Activated CD4-positive, alpha-beta T cell treated with anti-CD3 and anti-CD28 coated beads for 4 hours (primary cell): ENCODE data around the gene IFNA8.
"Not testable (repeated sequence)": the region's sequence is repeated elsewhere in the genome, so short reads cannot be mapped to it uniquely, and the experiment has no call there.

Experiments
- DNase-seq, 2 donors: peaks; one replicate each; pipeline ENCODE4 v3.0.0-alpha.2; 2020

The IFNA8 gene

GRCh38 chr9:21408817-21409216, at the start of gene IFNA8:
TSS of gene IFNA8 (plus strand) at chr9:21409117. CDS start at chr9:21409177, 60 bp downstream.
- DNase-seq: no peak

GRCh38 chr9:21362287-21362686, 46.6 kb upstream of the IFNA8 start:
- DNase-seq: no peak

GRCh38 chr9:21367169-21367568, 41.7 kb upstream of the IFNA8 start:
- DNase-seq: not testable (repeated sequence)

GRCh38 chr9:21367957-21368356, 41.0 kb upstream of the IFNA8 start, which contains the start of gene IFNA13:
TSS of gene IFNA13 (minus strand) at chr9:21368057. CDS start at chr9:21368010, 47 bp downstream.
- DNase-seq: no peak

- DNase-seq: not testable (repeated sequence)
Observed at GRCh38 chr9:21371467-21371866, 37.5 kb upstream of the IFNA8 start.

GRCh38 chr9:21381448-21382339, 27.2 kb upstream of the IFNA8 start:
- no peak for DNase-seq

GRCh38 chr9:21383627-21384026, 25.3 kb upstream of the IFNA8 start:
- DNase-seq: no peak

- DNase-seq: no peak
Observed at GRCh38 chr9:21385131-21385670, 23.7 kb upstream of the IFNA8 start, which contains the start of gene IFNA2. TSS of gene IFNA2 (minus strand) at chr9:21385398. CDS start at chr9:21385329, 69 bp downstream.

- DNase-seq: no peak
Observed at GRCh38 chr9:21392270-21392669, 16.6 kb upstream of the IFNA8 start.

- DNase-seq: peak; percentile 55 to 61
Observed at GRCh38 chr9:21395778-21396717, 12.9 kb upstream of the IFNA8 start.

GRCh38 chr9:21398955-21399489, 9.9 kb upstream of the IFNA8 start:
- DNase-seq: no peak

GRCh38 chr9:21399956-21400355, 9.0 kb upstream of the IFNA8 start:
- no peak for DNase-seq

GRCh38 chr9:21402386-21403251, 6.3 kb upstream of the IFNA8 start:
- no peak for DNase-seq

- DNase-seq: no peak
Observed at GRCh38 chr9:21404146-21404545, 4.8 kb upstream of the IFNA8 start.

- DNase-seq: no peak
Observed at GRCh38 chr9:21412107-21412506, 3.2 kb downstream of the IFNA8 start.

GRCh38 chr9:21413151-21413550, 4.2 kb downstream of the IFNA8 start:
- no peak for DNase-seq

GRCh38 chr9:21413624-21414023, 4.7 kb downstream of the IFNA8 start:
- peak in 1 of 2 donors; percentile 8 for DNase-seq

GRCh38 chr9:21414220-21414940, 5.5 kb downstream of the IFNA8 start:
- no peak for DNase-seq

- no peak for DNase-seq
Observed at GRCh38 chr9:21415493-21416267, 6.8 kb downstream of the IFNA8 start.

GRCh38 chr9:21428235-21428634, 19.3 kb downstream of the IFNA8 start:
- no peak for DNase-seq
